Activated naive CD4-positive, alpha-beta T cell treated with Interleukin-2 at 50 U/mL for 16 hours (primary cell): ENCODE measurements around the gene SYNGR3.
"Not testable (repeated sequence)": the region's sequence is repeated elsewhere in the genome, so short reads cannot be mapped to it uniquely, and the experiment has no call there.

Experiments used
- DNase-seq: peaks from one replicate; pipeline ENCODE4 v3.0.0-alpha.2; 2020

Gene SYNGR3

DNA sequence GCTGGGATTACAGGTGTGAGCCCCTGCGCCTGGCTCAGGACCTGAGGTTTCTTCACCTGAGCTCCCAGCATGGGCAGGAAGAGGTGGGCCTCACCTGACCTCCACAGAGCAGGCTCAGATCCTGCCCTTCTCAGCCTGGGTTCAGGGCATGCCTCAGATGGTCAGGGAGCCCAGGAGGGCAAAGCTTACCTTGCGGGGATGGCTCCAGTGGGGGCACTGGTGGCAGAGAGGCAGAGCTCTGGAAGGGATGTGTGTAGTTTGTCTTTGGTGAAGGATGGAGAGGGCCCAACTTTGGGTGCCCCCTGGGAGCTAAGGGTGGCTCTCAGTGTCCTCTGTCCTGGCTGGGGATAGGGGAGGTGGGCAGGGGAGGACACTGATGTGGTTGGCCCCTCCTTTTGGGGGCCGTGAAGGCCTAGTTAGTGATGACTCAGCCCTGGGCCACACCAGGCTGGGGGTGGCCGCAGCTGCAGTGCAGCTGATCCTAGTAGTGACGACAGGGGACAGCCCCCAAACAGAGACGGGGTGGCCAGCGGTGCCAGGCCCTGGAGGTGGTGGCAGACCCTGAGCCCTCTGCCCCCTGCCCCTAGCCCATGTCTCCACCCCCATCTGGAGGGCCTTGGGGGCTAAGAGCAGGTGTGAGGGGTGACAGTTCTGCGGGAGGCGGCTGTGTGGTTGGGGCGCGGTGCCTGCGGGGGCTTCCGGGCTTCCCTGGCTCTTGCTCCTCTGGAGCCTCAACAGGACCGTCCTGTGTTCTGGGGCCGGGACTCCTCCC, 42.7 kb downstream of the SYNGR3 start:
- DNase-seq: no peak

DNA sequence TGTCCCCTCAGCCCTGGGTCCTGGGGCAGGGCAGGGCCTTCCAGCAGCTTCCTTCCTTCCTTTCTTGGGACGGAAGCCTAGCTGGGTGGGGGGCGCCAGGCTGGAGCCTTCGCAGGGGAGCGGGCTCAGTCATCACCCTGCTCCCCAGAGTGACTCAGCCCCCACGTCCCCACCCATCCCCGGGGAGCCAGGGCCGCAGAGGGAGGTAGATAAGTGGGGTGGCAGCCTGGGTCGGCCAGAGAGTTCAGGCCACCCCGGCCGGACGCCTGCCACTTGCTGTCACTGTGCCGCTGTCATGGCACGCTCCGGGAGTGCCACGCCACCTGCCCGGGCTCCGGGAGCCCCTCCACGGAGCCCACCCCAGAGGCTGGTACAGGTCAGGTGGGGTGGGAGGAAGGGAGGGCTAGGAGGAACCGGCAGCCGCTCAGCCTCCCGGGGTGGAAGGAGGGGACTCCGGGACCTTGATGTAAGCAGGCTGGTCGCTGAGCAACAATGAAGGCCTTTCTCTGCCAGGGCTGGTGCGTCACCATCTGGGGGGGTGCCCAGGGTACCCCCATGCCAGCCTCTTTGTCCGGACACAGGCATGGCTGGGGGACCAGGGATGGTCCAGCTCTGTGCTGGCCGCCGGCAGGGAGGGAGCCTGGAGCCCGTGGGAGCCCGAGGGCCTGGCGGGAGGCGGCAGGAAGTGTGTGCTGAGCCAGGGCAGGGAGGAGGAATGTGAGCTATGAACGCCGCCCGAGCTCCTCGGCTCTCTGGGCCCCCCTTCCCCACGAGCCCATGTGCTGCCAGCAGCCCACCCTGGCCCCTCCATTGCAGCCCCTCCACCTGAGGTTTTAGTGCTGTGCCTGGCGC, 43.5 kb downstream of the SYNGR3 start:
- no peak for DNase-seq

DNA sequence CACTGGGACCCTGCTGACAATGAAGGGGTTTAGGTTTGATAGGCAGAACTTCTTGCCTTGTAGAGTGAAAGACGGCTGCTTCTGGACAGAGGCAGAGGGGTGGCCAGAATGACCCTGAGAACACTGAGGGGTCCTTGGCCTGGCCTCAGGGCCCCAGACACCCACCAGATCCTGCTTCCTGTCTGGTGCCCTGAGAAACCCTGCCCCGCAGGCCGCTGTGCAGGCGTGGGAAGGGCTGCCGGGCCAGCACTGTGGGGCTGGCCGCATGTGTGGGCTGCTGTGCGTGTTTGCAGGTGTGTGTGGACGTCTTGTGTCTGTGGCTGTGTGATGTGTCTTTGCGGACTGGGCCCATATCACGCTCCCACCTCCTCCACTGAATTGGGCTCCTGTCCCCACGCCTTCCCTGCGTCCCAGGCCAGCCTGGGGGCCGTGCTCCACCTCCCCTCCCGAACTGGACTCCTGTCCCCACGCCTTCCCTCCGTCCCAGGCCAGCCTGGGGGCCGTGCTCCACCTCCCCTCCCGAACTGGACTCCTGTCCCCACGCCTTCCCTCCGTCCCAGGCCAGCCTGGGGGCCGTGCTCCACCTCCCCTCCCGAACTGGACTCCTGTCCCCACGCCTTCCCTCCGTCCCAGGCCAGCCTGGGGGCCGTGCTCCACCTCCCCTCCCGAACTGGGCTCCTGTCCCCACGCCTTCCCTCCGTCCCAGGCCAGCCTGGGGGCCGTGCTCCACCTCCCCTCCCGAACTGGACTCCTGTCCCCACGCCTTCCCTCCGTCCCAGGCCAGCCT, 44.3 kb downstream of the SYNGR3 start:
- not testable (repeated sequence) for DNase-seq

DNA sequence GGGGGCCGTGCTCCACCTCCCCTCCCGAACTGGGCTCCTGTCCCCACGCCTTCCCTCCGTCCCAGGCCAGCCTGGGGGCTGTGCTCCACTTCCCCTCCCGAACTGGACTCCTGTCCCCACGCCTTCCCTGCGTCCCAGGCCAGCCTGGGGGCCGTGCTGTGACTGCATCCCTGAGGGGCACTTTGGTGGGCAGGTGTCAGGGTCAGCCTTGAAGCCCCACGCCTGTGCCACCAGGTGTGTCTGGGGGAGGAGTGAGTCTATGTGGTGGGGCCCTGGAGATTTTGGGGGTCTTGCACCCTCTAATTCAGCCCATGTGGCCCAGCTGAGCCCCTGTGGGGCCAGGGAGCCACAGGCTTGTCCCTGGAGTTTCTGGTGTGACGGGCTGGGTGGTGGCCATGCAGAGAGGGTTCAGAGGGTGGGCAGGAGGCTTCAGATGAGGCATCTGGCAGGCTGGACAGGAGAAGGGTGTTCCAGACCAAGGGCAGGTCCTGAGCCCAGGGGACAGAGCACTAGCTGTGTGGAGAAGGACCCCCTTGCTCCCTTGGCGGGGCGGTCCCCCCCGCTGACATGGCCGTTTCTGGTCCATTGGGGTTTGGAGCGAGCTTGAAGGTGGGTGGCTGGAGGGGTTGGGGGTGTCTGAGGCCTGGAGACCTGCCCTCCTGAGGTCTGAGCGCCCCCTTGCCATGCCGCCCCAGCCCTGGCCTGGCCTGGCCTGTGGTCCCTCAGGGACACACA, 45.1 kb downstream of the SYNGR3 start:
- DNase-seq: no peak

DNA sequence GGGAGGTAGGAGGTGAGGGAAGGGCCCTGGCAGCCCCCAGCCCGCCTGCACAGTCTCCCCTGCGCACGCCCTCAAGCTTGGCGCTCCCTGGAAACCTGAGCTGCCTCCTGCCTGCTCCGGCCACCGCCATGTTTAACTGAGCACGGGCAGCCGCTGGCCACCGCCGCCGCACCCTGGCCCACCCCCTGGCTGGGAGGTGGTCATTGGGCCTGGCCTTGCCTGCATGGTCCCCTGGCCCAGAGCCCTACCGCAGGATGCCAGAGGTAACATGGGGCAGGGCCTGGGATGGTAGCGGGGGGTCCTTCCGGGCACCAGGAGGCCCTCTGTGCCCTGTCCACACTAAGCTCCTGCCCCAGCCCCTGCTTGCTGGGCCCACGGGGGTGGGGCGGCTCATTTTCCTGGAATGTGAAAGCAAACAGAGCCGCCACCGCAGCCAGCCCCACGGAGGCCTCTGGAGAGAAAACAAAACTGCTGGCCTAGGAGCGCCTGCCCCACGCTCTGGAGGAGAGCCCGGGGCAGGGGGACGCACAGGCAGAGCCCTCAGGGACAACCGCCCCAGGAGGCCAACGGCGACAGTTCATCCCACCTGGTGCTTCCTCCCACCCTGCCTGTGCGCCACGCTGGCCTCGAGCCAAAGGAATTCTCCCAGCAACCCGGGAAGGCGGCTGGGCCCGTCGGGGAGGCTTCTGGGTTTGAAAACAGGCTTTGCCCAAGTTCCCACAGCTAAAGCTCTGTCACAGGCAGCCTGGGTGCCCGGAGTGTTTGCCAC, 45.8 kb downstream of the SYNGR3 start:
- DNase-seq: no peak

GRCh38 chr16:2036200-2036966, 46.6 kb downstream of the SYNGR3 start:
- DNase-seq: no peak

DNA sequence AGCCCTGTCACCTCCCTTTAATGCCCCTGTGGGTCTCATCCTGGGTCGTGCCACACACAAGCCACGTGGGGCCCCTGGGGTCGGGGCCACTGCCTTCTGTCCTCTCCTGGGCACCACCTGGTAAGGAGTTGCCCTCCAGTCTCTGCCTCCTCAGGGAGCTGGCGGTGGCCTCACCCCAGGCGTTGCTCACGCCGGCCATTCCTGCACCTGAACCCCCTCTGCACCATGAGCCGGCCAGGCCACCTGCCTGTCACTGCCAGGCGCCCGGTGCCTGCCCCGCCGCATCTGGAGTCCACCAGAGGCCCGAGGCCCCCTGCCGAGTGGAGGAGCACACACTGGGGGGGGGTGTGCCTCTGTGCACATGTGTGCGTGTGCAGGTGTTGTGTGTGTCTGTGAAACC, 47.3 kb downstream of the SYNGR3 start:
- DNase-seq: no peak

DNA sequence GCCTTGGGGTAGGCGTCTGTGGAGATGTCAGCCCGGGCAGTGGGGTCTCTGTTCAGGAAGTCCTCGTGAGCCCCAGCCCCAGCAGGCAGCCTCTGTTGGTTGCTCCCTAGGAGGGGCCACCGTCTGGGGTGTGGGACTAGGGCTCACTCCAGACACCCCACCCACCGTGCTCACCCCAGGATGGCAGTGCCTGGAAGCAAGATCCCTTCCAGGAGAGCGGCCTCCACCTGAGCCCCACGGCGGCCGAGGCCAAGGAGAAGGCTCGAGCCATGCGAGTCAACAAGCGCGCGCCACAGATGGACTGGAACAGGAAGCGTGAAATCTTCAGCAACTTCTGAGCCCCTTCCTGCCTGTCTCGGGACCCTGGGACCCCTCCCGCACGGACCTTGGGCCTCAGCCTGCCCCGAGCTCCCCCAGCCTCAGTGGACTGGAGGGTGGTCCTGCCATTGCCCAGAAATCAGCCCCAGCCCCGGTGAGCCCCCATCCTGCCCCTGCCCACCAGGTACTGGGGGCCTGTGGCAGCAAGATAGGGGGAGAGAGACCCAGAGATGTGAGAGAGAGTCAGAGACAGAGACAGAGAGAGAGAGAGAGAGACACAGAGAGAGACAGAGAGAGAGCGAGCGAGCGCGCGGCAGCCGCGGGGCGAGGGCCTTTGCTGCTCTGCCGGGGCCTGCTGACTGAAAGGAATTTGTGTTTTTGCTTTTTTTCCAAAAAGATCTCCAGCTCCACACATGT, 48.0 kb downstream of the SYNGR3 start:
- DNase-seq: no peak

- no peak for DNase-seq
Measured at GRCh38 chr16:2038382-2039231, 48.8 kb downstream of the SYNGR3 start.

DNA sequence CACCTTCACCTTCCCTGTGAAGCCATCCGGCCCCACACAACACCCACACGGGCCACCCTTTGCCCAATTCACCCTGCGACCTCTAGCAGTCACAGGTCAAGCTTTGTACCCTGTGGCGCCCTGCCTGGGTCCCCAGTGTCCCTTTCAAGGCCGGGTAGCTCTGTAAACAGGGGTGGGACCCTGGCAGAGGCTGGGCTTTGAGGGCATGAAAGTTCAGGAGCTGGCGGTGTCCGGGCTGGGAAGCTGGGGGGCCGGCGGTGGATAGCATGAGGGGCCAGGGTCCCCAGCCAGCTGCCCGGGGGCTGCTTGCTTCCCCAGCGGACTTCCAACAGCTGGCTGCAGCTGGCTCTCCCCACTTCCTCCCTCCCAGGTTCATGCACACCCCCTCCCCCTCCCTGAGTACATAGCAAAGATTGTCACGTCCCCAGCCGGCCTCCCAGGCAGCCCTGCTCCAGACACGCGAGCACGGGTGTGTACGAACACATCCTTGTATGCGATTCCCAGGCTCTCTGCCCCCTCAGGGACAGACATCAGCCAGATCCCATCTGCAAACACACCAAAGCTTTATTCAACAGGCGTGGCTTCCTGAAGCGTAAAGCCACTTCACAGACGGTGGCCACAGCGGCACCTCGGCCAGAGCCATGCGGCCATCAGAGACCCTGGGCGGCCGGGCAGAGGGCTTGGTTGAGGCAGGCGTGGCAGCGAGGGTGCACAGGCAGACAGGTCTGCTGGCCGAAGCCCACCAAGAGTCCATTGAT, 49.7 kb downstream of the SYNGR3 start:
- no peak for DNase-seq

GRCh38 chr16:2040041-2040786, 50.4 kb downstream of the SYNGR3 start:
- DNase-seq: no peak

- no peak for DNase-seq
Measured at GRCh38 chr16:2040787-2041522, 51.2 kb downstream of the SYNGR3 start.

GRCh38 chr16:2042171-2042985, 52.6 kb downstream of the SYNGR3 start:
- DNase-seq: no peak

- no peak for DNase-seq
Measured at GRCh38 chr16:2042986-2043666, 53.4 kb downstream of the SYNGR3 start.
